KOPT-K1 (cell line): ENCODE results near the gene OR1D5.
"Not testable (repeated sequence)": the region's sequence is repeated elsewhere in the genome, so short reads cannot be mapped to it uniquely, and the experiment has no call there.

ENCODE experiments used
- H3K27ac ChIP-seq: fragments of 200-600 bp; sonication (generic); 2 replicates; pipeline ENCODE4 v1.5.1; 2016; ENCODE audit warnings: antibody characterized with exemption, mild to moderate bottlenecking, low read depth, low read length; ENCODE audit not compliant: poor library complexity, severe bottlenecking
- H3K36me3 ChIP-seq: fragments of 200-600 bp; sonication (generic); 2 replicates; pipeline ENCODE4 v1.5.1; 2017; ENCODE audit warnings: antibody characterized with exemption, mild to moderate bottlenecking, low read length, moderate library complexity; ENCODE audit not compliant: insufficient read depth
- H3K9me3 ChIP-seq: fragments of 200-600 bp; sonication (generic); 2 replicates; pipeline ENCODE4 v1.5.1; 2017; ENCODE audit warnings: antibody characterized with exemption, low read length, mild to moderate bottlenecking; ENCODE audit not compliant: insufficient read depth, poor library complexity, severe bottlenecking

OR1D5 gene

DNA sequence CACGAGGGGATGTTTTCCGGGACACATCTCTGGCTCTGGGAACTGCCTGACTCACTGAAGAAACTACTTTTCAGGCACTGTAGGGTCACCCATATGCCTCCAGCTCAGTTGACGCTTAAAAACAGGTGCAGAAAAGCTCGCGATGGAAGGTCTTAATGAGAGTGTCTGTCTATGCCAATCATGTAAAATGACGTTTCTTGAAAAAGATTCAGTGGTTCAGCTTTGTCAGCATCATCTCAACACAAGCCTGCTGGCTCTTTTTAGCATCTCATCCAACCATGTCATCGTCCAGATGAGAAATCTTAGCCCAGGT is 27.5 kb downstream of the OR1D5 start:
- H3K9me3 ChIP-seq: no peaks in the 10 kb centered on the region
- H3K27ac ChIP-seq: no peak overlapping the region
- no peaks in the 10 kb centered on the region for H3K36me3 ChIP-seq

DNA sequence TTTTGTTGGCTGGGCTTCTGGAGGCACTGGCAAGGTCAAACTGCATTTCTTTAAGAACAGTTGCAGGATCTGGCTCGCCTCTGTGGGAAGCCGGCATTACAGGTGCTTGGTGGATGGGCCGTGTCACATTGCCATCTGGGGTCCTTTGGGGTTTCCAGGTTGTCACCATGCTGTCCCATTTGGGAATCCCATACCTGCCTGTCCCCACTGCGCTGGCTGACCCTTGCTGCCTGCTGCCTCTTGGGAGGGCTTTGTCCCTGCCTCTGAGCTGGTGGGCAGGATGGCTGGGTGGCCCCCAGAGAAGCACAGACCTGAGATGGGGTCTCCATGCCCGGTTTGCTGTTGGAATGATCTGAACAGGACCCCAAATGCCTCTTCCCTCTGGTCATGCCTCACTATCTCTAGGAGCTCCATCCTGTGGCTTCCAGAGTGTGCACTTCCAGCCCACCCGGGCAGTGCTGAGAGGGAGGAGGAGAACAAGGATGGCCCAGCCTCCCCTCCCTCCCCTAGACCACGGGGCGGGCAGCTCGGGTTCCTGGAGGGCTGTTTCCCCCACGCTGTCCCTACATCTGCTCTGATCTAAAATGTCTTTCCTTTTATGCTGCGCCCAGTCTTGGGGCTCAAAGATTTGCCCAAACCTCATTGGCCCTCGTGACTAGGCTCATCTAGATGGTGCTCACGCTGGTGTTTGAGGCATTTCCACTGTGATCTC is 28.0 kb downstream of the OR1D5 start:
- H3K9me3 ChIP-seq: no peaks in the 10 kb centered on the region
- H3K27ac ChIP-seq: no peak overlapping the region
- no peaks in the 10 kb centered on the region for H3K36me3 ChIP-seq

DNA sequence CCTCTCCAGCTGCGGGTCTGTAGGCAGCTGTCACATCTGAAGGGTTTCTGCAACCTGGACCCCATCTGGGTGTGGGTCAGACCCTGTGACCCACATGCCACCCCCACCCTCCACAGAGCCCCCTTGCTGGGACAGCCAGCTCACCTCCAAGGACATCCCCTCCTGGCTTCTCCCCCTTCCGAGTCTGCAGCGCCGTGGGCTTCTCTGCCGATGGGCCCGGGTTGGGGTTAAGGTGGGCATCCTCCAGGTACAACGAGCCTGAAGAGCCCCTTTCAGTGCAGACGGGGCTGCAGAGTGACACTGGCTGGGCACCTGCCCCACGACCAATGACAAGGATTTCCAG is 28.9 kb downstream of the OR1D5 start:
- no peaks in the 10 kb centered on the region for H3K36me3 ChIP-seq
- H3K9me3 ChIP-seq: no peaks in the 10 kb centered on the region
- H3K27ac ChIP-seq: no peak overlapping the region

DNA sequence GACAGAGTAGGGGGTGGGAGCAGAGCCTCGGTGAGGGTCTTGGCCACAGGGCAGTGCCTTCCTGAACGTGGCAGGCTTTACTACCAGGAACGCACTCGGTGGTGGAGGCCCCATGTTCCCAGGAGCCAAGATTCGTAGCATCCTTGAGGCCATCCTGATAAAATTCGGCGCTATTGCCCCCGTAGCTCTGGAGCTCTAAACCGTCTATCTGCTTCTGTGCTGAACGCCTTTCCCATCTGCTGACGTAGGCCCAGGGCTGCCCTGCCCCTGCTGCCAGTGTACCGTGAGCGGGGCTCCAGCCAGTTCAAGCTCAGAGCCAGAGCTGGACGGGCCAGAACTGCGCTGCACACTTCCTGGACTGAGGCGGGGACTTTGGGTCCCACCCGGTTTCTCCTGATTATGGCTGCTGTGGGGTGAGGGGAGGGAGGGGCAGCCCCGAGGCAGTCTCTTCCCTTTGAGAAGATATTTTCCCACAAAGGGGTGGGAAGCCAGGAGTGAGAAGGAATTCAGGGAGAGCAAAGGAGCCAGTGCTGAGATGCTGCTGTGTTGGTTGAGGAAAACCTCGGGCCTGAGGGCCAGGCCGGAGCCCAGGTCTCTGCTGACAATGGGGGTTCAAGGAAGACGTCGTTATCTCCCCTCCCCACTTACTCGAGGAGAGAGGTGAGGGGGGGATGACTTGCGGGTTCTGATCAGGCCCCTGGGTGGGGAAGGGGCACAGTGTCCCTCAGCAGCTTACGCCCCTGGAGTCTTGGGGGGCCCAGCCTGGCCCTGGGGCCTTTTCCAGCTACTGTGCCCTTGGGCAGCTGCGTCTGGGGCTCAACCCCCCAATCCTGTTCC is 29.4 kb downstream of the OR1D5 start:
- H3K27ac ChIP-seq: no peak overlapping the region
- H3K9me3 ChIP-seq: no peaks in the 10 kb centered on the region

DNA sequence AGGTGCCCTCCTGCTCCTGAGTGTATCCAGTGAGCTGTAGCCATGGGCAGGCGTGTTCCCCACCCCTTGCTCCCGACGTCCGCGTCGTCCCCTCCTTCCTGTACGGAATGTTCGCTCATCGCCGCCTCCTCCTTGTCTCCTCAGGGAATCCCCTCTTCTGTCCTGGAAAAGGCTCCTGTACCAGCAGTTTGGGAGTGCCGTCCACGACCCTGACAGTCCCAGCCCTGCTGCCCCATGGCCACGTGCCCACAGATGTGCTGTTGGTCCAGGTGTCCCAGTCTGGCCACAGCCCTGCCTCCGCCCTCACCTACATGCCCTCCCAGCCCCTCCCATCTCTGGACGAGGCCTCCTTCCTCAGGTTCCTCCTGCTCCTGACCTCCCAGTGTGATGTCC is 30.2 kb downstream of the OR1D5 start:
- no peaks in the 10 kb centered on the region for H3K36me3 ChIP-seq
- no peak overlapping the region for H3K27ac ChIP-seq
- H3K9me3 ChIP-seq: no peaks in the 10 kb centered on the region

More for the DNA sequence above, 29.4 kb downstream of the OR1D5 start:
- no peaks in the 10 kb centered on the region for H3K36me3 ChIP-seq

DNA sequence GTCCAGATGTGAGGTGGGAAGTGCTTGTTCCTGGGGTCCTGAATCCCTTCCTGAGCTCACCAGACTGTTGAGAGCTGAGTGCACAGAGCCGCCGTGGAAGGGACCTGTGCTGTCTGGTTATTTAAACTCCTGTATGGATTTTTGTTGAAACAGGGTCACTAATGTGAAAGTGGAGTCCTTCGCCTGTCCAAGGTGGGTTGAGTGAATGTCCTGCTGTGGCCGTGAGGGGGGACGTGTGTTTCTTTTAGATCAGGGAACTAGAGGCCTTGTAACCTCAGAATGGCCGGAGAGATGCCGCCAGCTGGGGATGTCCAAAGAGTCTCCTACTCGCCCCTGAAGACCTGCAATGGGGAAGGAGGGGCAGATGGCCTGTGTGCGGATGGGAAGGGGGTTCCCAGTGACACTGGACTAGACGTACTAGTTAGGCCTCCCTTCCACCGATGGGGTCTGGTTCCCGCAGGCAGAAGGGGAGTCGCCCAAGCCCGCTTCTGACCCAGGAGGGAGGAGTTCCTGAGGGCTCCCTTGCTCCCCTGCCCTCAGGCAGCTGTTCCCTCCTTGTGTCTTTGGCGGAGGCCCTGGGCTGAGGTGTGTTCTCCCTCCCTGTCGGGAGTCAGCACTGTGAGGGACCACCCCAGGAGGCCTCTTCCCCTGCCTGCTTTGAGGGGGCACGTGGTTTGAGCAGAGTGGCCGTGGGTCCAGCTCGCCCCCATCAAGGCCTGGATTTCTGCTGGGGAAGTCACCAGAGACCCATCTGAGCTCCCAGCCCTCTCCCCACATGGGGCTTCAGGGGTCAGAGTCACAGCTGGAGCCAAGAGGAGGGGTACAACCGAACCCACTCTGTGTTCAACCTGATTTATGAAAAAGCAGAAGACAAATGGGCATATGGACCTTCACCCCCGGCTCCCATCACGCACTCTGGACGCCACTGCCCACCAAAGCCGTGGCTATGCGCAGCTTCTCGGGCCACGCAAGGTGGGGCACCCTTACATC is 30.9 kb downstream of the OR1D5 start:
- Histone ChIP-seq H3K27ac (no peak overlapping the region), H3K9me3 (no peaks in the 10 kb centered on the region), H3K36me3 (no peaks in the 10 kb centered on the region)

DNA sequence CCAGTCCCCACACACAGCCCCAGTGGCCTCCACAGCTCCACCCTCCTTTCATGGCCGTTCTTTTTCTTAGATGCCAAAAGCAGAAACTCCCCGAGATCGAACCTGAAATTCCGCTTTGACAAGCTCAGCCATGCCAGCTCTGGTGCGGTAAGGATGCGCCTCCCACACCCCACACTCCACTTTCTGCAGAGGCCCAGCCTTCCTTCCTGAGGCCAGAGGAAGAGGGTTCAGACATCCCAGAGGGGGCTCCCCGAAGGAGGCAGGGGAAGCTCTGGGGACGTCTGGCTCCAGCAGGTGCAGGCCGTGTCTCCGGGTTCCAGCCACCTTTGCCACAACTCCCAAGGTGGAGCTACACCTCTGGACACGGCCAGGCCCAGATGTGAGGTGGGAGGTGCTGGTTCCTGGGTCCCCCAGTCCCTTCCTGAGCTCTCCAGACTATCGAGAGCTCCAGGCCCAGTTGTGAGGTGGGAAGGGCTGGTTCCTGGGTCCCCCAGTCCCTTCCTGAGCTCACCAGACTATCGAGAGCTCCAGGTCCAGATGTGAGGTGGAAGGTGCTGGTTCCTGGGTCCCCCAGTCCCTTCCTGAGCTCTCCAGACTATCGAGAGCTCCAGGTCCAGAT is 32.4 kb downstream of the OR1D5 start:
- not testable (repeated sequence) for H3K27ac ChIP-seq, H3K36me3 ChIP-seq, H3K9me3 ChIP-seq

DNA sequence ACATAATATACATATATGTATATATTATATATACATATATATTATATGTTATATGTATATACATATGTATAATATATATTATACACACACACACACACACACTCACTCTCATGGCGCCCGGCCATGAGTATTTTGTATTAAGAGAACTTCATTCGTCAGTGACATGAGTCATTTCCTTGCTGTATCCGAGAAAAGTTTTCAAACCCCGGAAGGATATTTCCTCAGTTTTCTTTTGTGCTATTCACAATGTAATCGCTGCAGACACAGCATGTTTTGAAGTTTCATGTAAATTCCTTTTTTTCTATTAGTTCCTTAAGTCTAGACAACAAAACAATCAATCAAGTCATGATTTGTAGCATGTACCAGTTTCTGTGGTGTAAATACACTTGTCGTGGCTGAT is 33.3 kb downstream of the OR1D5 start:
- H3K9me3 ChIP-seq: no peaks in the 10 kb centered on the region
- no peak overlapping the region for H3K27ac ChIP-seq
- H3K36me3 ChIP-seq: no peaks in the 10 kb centered on the region

DNA sequence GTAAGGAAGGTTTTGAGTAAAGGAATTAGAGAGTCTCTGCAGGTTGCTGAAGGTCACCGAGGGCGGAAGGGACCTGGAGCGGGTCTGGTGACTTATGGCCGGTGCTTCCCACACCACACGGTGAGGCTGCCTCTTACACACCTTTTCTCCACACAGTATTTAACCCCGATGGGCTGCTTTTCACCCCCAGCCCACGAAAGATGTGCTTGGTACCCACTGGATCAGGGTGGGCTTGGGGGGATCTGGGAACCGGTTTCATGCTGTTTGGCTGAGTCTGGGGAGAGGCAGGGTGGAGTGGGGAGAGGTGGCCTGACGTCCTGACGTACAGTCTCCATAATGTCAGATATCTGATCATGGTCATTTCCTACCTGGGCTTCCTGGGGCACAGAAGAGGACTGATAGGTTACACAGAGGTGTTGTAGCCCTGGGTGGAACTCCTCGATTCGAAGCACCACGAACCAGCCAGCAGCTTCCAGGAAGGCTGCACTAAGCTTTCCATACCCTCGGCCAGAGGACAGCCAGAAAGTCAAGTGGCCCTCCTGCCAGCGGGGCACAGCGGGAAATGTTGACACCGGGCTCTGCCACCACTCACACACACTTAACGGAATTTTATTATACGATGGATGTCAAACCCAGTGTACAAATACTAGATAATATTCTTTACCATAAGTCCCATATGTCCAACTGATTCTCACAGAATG is 34.0 kb downstream of the OR1D5 start:
- peaks cover 4% of the 10 kb centered on the region for H3K9me3 ChIP-seq
- no peak overlapping the region for H3K27ac ChIP-seq
- no peaks in the 10 kb centered on the region for H3K36me3 ChIP-seq

DNA sequence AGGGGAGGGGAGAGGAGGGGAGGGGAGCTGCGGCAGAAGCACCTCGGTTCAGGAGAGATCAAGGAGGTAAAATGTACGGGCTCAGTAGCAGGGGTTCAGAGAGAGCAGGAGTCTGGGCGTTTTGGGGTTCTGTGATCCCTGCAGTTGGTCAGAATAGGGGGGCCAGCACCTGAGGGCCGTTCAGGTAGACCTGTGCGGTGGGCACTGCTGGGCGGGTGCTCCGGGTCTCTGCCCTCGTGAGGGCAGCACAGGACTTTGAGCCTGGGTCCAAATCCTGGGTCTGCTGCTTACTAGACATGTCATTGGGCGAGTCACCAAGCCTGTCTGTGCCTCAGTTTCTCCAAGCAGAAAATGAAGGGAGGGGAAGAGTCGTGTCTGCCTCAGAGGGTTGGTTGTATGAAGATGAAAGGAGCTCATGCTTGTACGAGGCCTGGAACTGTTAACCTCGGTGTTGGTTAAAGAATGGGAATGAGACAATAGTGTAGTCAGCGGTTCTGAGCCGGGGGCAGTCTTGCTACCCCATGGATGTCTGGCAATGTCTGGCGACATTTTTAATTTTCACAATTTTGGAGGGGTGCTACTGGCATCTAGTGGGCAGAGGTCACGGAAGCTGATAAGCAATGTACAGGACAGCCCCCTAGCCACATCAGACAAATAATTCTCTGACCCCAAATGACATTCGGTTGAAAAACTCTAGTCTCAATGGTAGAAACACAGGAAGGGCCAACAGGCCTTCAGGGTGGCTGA is 35.4 kb downstream of the OR1D5 start:
- Histone ChIP-seq H3K9me3 (peaks cover 16% of the 10 kb centered on the region), H3K27ac (no peak overlapping the region), H3K36me3 (no peaks in the 10 kb centered on the region)

DNA sequence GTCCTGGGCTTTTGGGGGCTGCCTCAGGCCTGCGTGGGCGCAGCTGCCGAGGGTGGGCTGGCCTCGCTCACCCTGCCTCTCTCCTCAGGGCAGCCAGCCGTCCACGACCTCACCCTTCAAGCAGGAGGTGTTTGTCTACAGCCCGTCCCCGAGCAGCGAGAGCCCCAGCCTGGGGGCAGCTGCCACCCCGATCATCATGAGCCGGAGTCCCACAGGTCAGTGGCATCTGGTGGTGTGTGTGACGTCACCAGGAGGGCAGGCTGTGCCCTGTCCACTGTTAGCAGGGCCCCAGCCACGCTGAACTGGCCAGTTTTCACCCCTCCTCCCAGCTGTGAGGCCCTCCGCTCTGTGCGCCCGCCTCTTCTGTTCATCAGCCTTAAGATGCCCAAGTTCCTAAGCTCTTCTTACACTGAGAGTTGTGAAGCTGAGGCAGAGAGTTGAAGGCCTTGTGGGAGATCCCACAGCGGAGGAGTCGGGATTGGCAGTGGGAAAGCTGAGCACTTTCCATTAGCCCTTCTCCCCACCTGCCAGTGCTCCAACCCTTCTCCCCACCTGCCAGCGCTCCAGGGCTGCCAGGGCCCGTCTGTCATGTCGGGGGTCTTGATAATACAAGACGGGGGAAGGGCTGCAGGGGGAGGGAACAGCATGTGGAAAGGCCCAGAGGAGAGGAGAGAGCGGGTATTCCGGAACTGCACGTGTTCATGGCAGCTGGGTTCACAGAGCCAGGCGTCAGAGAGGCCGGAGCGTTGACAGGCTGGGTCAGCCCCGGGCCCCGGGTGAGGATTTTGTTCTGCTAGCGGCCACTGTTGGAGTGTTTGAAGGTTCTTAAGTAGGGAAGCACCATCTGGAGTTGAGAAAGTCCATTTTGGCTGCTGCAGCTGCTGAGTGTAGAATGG is 36.3 kb downstream of the OR1D5 start:
- Histone ChIP-seq H3K27ac (no peak overlapping the region), H3K9me3 (peaks cover 24% of the 10 kb centered on the region), H3K36me3 (no peaks in the 10 kb centered on the region)

DNA sequence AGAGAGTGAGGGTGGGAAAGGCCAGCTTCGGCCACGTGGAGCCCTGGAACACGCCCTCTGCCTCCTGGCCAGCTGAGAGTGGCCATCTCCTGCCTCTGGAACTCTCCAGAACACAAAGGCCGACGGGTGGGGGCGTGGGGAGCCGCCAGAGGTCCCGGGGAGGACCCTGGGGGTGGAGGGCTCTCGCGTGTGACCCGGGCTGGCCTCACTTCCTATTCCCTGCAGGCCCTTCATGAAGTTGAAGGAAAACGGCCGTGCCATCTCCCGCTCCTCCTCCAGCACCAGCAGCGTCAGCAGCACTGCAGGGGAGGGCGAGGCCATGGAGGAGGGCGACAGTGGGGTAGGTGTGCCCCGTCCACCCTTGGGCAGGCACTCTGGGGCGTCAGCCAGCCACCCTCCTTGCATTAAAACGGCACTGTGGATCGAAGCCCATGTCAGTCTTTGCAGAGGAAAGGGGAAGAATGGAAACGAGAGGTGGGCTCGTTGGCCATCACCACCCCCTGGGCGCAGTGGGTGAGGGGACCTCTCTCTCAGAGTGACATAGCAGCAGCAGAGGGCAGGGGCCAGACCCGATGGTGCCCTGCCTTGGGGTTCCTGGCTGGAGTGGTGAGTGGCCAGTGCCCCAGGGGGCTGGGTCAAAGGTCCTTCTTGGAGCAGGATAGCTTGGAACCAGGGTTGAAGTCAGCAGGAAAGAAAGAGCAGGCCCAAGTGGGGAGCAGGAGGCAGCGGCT is 37.1 kb downstream of the OR1D5 start:
- Histone ChIP-seq H3K27ac (no peak overlapping the region), H3K9me3 (peaks cover 31% of the 10 kb centered on the region), H3K36me3 (no peaks in the 10 kb centered on the region)
